Mesodermal cell (in vitro differentiated cells): ENCODE results near the gene KCP.

ENCODE experiments used
- H3K27ac ChIP-seq: 2 replicates; pipeline ENCODE4 v1.7.0; 2013; ENCODE audit warnings: mild to moderate bottlenecking, low read depth, low read length, moderate library complexity; ENCODE audit not compliant: severe bottlenecking
- H3K36me3 ChIP-seq: 2 replicates; pipeline ENCODE4 v1.7.1; 2013; ENCODE audit warnings: mild to moderate bottlenecking, low read length, moderate library complexity; ENCODE audit not compliant: control insufficient read depth, insufficient read depth
- H3K4me1 ChIP-seq: one replicate; pipeline ENCODE4 v1.7.1; 2013; ENCODE audit warnings: mild to moderate bottlenecking, low read length; ENCODE audit not compliant: insufficient read depth, control insufficient read depth, poor library complexity, severe bottlenecking
- H3K4me3 ChIP-seq: 2 replicates; pipeline ENCODE4 v1.7.0; 2013; ENCODE audit warnings: low read length, control low read depth, mild to moderate bottlenecking; ENCODE audit not compliant: insufficient read depth, poor library complexity, severe bottlenecking; ENCODE audit errors: extremely low read depth
- H3K9me3 ChIP-seq: 2 replicates; pipeline ENCODE4 v1.7.1; 2013; ENCODE audit warnings: mild to moderate bottlenecking, low read length, moderate library complexity; ENCODE audit not compliant: control insufficient read depth
- WGBS, 2 experiments: methylation state at CpG; one replicate each; pipeline ENCODE4 v1.1.5; 2013; ENCODE audit warnings: missing lambda C conversion rate in 2 of 2; ENCODE audit not compliant: insufficient coverage in 2 of 2; 5-methylcytosine and 5-hydroxymethylcytosine counted together

The KCP gene

DNA sequence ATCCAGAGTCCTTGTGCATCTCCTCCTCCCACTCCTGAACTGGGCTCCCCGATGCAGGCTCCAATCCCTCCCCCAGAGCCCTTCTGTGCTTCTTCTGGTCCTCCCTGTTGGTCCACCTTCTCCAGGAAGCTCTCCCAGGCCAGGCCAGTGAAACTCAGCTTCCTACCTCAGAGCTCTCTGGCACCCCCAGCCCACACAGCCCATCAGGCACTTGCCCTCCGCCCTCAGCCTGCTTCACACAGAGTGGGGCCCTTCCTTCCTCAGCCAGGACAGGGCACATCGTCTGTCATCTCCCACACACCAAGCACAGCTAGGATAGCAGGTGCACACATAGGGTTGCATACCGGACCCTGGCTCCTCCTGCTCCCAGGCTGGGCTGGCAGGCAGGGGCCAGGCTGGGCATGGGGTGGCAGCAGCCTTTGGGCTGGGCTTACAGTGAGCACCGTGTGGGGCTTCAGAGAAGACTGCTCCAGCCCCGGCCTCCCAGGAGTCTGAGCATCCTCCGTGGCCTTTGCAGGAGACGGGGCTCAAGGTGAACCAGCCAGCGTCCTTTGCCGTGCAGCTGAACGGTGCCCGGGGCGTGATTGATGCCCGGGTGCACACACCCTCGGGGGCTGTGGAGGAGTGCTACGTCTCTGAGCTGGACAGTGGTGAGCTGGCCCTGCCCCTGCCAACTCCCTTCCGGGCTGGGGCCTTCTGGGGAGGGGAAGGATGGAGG is 54.3 kb downstream of the KCP start:
- Histone ChIP-seq H3K4me1 (no peaks in the 10 kb centered on the region), H3K36me3 (peaks cover 69% of the 10 kb centered on the region), H3K4me3 (no peak overlapping the region), H3K27ac (no peak overlapping the region), H3K9me3 (no peaks in the 10 kb centered on the region)
- 92 to 95% methylated on average over 13 to 15 of the region's 17 CpGs for WGBS, 2 experiments

DNA sequence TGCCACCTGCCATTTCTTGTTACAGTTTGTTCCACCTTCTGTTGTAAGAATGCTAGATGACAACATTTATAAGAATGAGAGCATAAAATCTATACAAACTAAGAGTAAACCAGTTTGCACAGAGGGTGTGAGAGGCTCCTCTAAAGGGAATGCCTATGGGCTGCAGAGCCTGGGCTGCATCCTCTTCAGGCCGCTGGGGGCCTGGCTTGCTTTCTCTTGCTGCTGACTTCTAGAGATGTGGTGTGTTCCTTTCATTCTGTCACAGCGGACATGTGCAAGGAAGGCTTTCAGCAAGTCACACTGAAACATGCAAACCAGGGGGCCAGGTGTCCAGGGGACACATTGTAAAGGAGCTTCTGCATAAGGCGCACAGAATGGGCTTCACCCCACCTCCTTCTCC is 55.0 kb downstream of the KCP start:
- Histone ChIP-seq H3K9me3 (no peaks in the 10 kb centered on the region), H3K4me3 (no peak overlapping the region), H3K36me3 (peaks cover 75% of the 10 kb centered on the region), H3K27ac (no peak overlapping the region), H3K4me1 (no peaks in the 10 kb centered on the region)
- 93 to 97% methylated on average over 3 of the region's 3 CpGs for WGBS, 2 experiments

DNA sequence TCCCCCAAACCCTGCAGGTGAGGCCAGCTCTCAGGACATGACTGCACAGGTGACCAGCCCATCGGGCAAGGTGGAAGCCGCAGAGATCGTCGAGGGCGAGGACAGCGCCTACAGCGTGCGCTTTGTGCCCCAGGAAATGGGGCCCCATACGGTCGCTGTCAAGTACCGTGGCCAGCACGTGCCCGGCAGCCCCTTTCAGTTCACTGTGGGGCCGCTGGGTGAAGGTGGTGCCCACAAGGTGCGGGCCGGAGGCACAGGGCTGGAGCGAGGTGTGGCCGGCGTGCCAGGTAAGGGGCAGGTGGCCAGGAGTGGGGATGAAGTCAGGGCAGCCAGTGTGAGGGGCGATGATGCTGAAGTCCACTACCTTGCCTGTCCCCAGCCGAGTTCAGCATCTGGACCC is 56.1 kb downstream of the KCP start:
- H3K4me1 ChIP-seq = no peaks in the 10 kb centered on the region
- no peak overlapping the region for H3K4me3 ChIP-seq
- H3K27ac ChIP-seq = no peak overlapping the region
- 95 to 97% methylated on average over 21 of the region's 21 CpGs for WGBS, 2 experiments
- peaks cover 86% of the 10 kb centered on the region for H3K36me3 ChIP-seq
- no peaks in the 10 kb centered on the region for H3K9me3 ChIP-seq

DNA sequence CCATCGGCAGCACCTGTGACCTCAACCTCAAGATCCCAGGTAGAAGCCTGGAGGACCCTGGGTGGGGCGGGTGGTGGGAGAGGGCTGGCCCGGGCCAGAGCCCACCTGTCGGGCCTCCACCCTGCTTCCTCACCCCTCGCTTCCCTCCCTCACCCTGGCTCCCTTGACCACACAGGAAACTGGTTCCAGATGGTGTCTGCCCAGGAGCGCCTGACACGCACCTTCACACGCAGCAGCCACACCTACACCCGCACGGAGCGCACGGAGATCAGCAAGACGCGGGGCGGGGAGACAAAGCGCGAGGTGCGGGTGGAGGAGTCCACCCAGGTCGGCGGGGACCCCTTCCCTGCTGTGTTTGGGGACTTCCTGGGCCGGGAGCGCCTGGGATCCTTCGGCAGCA is 56.7 kb downstream of the KCP start:
- Histone ChIP-seq H3K4me1 (no peaks in the 10 kb centered on the region), H3K4me3 (no peak overlapping the region), H3K27ac (no peak overlapping the region), H3K9me3 (no peaks in the 10 kb centered on the region), H3K36me3 (peaks cover 86% of the 10 kb centered on the region)
- 95 to 98% methylated on average over 15 of the region's 23 CpGs for WGBS, 2 experiments

DNA sequence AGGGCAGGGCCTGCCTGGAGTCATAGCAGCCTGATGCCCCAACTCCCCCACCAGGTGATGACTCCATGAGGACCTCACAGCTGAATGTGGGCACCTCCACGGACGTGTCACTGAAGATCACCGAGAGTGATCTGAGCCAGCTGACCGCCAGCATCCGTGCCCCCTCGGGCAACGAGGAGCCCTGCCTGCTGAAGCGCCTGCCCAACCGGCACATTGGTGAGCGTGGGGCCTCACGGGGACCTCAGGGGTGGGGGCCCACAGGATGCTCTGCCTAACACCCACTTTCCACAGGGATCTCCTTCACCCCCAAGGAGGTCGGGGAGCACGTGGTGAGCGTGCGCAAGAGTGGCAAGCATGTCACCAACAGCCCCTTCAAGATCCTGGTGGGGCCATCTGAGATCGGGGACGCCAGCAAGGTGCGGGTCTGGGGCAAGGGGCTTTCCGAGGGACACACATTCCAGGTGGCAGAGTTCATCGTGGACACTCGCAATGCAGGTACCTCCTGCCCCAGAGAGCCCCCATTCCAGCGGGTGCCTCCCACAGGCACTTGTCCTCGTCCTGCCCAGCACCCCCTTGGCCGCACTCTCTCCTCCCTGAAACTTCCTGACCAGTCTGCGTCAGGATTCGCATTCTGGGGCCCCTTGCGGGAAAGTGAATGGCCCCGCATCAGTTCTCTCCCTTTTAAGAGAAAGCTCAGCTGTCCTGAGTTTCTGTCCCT is 57.8 kb downstream of the KCP start:
- H3K4me3 ChIP-seq = no peak overlapping the region
- H3K36me3 ChIP-seq = peaks cover 93% of the 10 kb centered on the region
- 94 to 96% methylated on average over 27 to 28 of the region's 28 CpGs for WGBS, 2 experiments
- no peaks in the 10 kb centered on the region for H3K9me3 ChIP-seq
- no peak overlapping the region for H3K27ac ChIP-seq
- H3K4me1 ChIP-seq = no peaks in the 10 kb centered on the region

DNA sequence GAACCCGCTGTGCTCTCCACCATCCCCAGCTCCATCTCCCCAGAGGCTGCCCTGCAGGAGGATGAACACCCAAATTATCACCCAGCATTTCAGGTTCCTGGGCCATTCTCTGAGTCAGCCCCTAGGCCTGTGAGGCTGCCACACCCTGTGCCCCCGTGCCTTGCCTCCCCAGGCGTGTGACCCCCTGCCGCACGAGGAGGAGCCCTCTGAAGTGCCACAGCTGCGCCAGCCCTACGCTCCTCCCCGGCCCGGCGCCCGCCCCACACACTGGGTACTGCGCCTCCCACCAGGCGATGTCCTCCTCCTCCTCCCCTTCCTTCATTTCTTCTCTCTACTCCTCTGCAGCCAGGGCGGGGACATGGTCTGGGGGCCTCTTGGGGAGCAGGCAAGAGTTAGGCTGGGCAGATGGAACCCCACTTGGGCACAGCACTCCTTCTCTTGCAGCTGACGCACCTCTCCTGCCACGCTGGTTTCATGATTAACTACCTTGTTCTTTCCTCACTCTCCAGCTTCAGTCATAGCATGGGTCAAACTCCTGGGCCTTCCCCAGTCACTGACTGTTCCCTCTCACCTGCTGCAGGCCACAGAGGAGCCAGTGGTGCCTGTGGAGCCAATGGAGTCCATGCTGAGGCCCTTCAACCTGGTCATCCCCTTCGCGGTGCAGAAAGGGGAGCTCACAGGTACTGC is 60.6 kb downstream of the KCP start:
- 98 to 99% methylated on average over 10 to 15 of the region's 18 CpGs for WGBS, 2 experiments
- Histone ChIP-seq H3K36me3 (peaks cover 99% of the 10 kb centered on the region), H3K4me3 (no peak overlapping the region), H3K9me3 (no peaks in the 10 kb centered on the region), H3K27ac (no peak overlapping the region), H3K4me1 (no peaks in the 10 kb centered on the region)

DNA sequence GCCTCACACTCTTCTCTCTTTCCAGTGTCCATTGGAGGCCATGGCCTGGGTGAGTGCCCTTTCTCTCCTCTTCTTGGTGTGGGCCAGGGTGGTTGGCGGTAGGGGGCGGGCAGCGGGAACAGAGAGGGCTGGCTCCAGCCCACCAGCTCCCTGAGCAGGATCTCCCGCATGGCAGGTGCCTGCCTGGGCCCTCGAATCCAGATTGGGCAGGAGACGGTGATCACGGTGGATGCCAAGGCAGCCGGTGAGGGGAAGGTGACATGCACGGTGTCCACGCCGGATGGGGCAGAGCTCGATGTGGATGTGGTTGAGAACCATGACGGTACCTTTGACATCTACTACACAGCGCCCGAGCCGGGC is 61.4 kb downstream of the KCP start:
- Histone ChIP-seq H3K4me1 (no peaks in the 10 kb centered on the region), H3K4me3 (no peak overlapping the region), H3K9me3 (no peaks in the 10 kb centered on the region), H3K27ac (no peak overlapping the region), H3K36me3 (peaks cover 99% of the 10 kb centered on the region)
- WGBS, 2 experiments = 95 to 98% methylated on average over 14 to 15 of the region's 16 CpGs

DNA sequence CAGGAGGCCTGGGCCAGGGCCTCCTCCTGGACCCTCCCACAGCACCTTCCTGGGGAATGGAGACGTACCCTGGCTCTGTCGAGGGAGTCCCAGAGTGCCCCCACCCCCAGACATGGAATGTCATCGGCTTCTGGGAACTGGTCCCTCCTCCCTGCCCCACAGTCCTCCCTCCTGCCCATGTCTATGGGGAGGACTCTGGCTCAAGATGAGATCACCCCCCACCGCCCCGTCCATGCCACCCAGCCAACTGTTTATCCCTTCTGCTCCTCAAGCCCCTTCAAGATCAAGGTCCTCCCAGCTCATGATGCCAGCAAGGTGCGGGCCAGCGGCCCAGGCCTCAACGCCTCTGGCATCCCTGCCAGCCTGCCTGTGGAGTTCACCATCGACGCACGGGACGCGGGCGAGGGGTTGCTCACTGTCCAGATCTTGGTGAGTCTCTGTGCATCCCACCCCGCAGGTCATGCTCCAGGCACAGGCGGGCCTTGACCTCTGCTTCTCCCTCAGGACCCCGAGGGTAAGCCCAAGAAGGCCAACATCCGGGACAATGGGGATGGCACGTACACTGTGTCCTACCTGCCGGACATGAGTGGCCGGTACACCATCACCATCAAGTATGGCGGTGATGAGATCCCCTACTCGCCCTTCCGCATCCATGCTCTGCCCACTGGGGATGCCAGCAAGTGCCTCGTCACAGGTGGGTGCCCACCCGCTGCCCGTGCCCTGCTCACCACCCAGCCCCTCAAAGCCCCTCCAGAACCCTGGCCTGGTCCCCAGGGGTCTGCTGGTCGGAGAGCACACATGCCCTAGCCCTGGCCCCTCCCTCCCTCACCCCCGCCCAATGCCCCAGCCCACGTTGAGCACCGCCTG is 62.0 kb downstream of the KCP start:
- no peak overlapping the region for H3K27ac ChIP-seq
- H3K4me3 ChIP-seq = no peak overlapping the region
- H3K9me3 ChIP-seq = no peaks in the 10 kb centered on the region
- WGBS, 2 experiments = 96 to 97% methylated on average over 22 to 26 of the region's 31 CpGs
- no peaks in the 10 kb centered on the region for H3K4me1 ChIP-seq
- H3K36me3 ChIP-seq = peaks cover 99% of the 10 kb centered on the region

DNA sequence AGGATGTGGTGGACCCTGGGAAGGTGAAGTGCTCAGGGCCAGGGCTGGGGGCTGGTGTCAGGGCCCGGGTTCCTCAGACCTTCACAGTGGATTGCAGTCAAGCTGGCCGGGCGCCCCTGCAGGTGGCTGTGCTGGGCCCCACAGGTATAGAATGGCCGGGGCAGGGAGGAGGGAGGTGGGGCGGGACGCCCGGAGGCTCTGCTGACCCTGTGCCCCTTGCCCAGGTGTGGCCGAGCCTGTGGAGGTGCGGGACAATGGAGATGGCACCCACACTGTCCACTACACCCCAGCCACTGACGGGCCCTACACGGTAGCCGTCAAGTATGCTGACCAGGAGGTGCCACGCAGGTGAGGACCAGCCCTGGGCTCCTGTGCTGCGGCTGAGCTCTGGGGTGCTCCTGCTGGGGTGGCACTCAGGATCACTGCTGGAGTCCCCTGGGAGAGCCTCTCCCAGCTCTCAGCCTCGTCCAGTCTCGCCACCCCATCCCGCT is 62.7 kb downstream of the KCP start:
- Histone ChIP-seq H3K9me3 (no peaks in the 10 kb centered on the region), H3K36me3 (peaks cover 99% of the 10 kb centered on the region), H3K4me3 (no peak overlapping the region), H3K4me1 (no peaks in the 10 kb centered on the region), H3K27ac (no peak overlapping the region)
- 96 to 98% methylated on average over 13 to 15 of the region's 17 CpGs for WGBS, 2 experiments

DNA sequence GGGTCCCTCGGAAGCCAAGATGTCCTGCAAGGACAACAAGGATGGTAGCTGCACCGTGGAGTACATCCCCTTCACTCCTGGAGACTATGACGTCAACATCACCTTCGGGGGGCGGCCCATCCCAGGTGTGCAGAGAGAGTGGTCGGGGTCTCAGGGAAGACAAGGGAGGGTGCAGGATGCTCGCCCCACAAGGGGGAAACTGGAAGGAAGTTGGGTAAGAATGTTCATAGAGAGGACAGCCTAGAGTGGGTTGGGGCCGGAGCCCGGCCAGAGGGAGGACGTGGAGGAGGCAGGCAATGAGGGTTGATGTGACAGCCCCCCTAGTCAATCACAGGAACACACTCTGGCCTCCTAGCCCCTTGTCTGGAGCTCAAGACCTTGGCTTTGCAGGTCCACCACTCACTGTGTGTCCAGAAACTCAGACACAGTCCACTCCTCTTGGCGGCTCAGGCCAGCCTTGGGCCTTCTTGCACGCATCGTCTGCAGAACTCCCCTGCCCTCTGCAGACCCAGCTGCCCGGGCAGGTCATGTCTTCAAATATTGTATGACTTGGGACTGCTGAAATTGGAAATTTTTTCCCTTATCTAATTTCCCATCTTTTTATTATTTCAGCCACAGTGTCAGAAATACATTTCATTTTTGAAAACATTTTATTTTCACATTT is 63.6 kb downstream of the KCP start:
- 89 to 100% methylated on average over 7 of the region's 14 CpGs for WGBS, 2 experiments
- H3K4me1 ChIP-seq = no peaks in the 10 kb centered on the region

More for the DNA sequence above, 63.6 kb downstream of the KCP start:
- Histone ChIP-seq H3K4me3 (no peak overlapping the region), H3K36me3 (peaks cover 99% of the 10 kb centered on the region), H3K27ac (no peak overlapping the region), H3K9me3 (no peaks in the 10 kb centered on the region)
